H4 (cell line): ENCODE results near the gene BRD2. TPM values are rescaled to one million over a fixed set of nuclear protein-coding genes. Genes with fewer than 3 reads are reported as not detected.
A peak's percentile ranks its signal among the peaks of the same experiment; 100 is the strongest.

ENCODE experiments used
- DNase-seq: peaks from one replicate; pipeline ENCODE4 v3.0.0-alpha.2; 2015; ENCODE audit warnings: low spot score
- total RNA-seq: library from RNA; depleted of rRNA; stranded (reverse); fragments of >200 nt; shearing (Covaris generic); gene quantifications from 2 replicates; pipeline ENCODE4 v1.2.3, GENCODE V29; 2014

Gene BRD2
- total RNA-seq, 1 experiment from 2014 or later: 57.6 TPM

GRCh38 chr6:32993363-32993973, 25.1 kb downstream of the BRD2 start:
- DNase-seq: no peak

GRCh38 chr6:32995448-32995847, 27.1 kb downstream of the BRD2 start:
- no peak for DNase-seq

- no peak for DNase-seq
Observed at GRCh38 chr6:33000055-33000454, 31.7 kb downstream of the BRD2 start.

- no peak for DNase-seq
Observed at GRCh38 chr6:33001685-33002084, 33.3 kb downstream of the BRD2 start.

GRCh38 chr6:33004940-33005339, 36.5 kb downstream of the BRD2 start:
- no peak for DNase-seq

- DNase-seq: no peak
Observed at GRCh38 chr6:33007831-33008400, 39.5 kb downstream of the BRD2 start.

GRCh38 chr6:33008944-33009861, 40.8 kb downstream of the BRD2 start, which contains the start of gene HLA-DOA:
Gene HLA-DOA, minus strand, starts transcription at chr6:33009591.
- DNase-seq: no peak

GRCh38 chr6:33010356-33010755, 42.0 kb downstream of the BRD2 start:
- no peak for DNase-seq

GRCh38 chr6:33013608-33014007, 45.2 kb downstream of the BRD2 start:
- DNase-seq: no peak

- peak; percentile 62 for DNase-seq
Observed at GRCh38 chr6:33014841-33015634, 46.6 kb downstream of the BRD2 start.

- no peak for DNase-seq
Observed at GRCh38 chr6:33015798-33016197, 47.4 kb downstream of the BRD2 start.

GRCh38 chr6:33017018-33017417, 48.6 kb downstream of the BRD2 start:
- no peak for DNase-seq

- no peak for DNase-seq
Observed at GRCh38 chr6:33017694-33018353, 49.4 kb downstream of the BRD2 start.

GRCh38 chr6:33018418-33018817, 50.0 kb downstream of the BRD2 start:
- no peak for DNase-seq

- DNase-seq: peak; percentile 71
Observed at GRCh38 chr6:33018904-33019303, 50.5 kb downstream of the BRD2 start.

GRCh38 chr6:33019372-33019771, 51.0 kb downstream of the BRD2 start:
- no peak for DNase-seq

- DNase-seq: no peak
Observed at GRCh38 chr6:33021917-33022316, 53.5 kb downstream of the BRD2 start.

- no peak for DNase-seq
Observed at GRCh38 chr6:33023536-33023935, 55.1 kb downstream of the BRD2 start.

- DNase-seq: no peak
Observed at GRCh38 chr6:33024521-33024920, 56.1 kb downstream of the BRD2 start.

GRCh38 chr6:33028220-33028849, 59.9 kb downstream of the BRD2 start:
- DNase-seq: no peak
